ENCODE results near the gene MAP4K4.

GRCh38 chr2:101718479-101718878 is 21.0 kb downstream of the MAP4K4 start:
- TF ChIP-seq POLR2A (IDR thresholded peaks at IDR 0.05), result no peak
- no peak for TF ChIP-seq CTCF (IDR thresholded peaks at IDR 0.05)
